OCI-M1 (cell line): ENCODE measurements around the gene ZDHHC3.
"Not testable (repeated sequence)": the region's sequence is repeated elsewhere in the genome, so short reads cannot be mapped to it uniquely, and the experiment has no call there.

Experiments used
- DNase-seq: peaks from one replicate; lab custom pipeline; 2025; lab: John Stamatoyannopoulos, UW

Gene ZDHHC3

GRCh38 chr3:44963571-44964325 lies 12.2 kb downstream of the ZDHHC3 start:
- DNase-seq, result no peak

- DNase-seq, result no peak
Measured at GRCh38 chr3:44962621-44963393, 13.2 kb downstream of the ZDHHC3 start.

GRCh38 chr3:44961888-44962287 lies 14.1 kb downstream of the ZDHHC3 start:
- peak; percentile 16 for DNase-seq

GRCh38 chr3:44960387-44961026 lies 15.5 kb downstream of the ZDHHC3 start:
- no peak for DNase-seq

GRCh38 chr3:44958386-44958785 lies 17.6 kb downstream of the ZDHHC3 start:
- no peak for DNase-seq

- DNase-seq, result no peak
Measured at GRCh38 chr3:44957986-44958385, 18.0 kb downstream of the ZDHHC3 start.

GRCh38 chr3:44955917-44956316 lies 20.1 kb downstream of the ZDHHC3 start:
- DNase-seq, result no peak

- peak; percentile 68 for DNase-seq
Measured at GRCh38 chr3:44954962-44955361, 21.0 kb downstream of the ZDHHC3 start.

GRCh38 chr3:44954304-44954703 lies 21.7 kb downstream of the ZDHHC3 start:
- DNase-seq, result no peak

- DNase-seq, result no peak
Measured at GRCh38 chr3:44952689-44953088, 23.3 kb downstream of the ZDHHC3 start.

- no peak for DNase-seq
Measured at GRCh38 chr3:44950275-44950734, 25.7 kb downstream of the ZDHHC3 start.

- DNase-seq, result not testable (repeated sequence)
Measured at GRCh38 chr3:44949770-44950169, 26.2 kb downstream of the ZDHHC3 start.

- DNase-seq, result no peak
Measured at GRCh38 chr3:44948239-44948638, 27.7 kb downstream of the ZDHHC3 start.

- DNase-seq, result no peak
Measured at GRCh38 chr3:44942202-44942921, 33.6 kb downstream of the ZDHHC3 start.

- DNase-seq, result no peak
Measured at GRCh38 chr3:44939581-44940036, 36.4 kb downstream of the ZDHHC3 start.

GRCh38 chr3:44932986-44933944 lies 42.7 kb downstream of the ZDHHC3 start:
- no peak for DNase-seq

- no peak for DNase-seq
Measured at GRCh38 chr3:44932271-44932670, 43.7 kb downstream of the ZDHHC3 start.

GRCh38 chr3:44931791-44932190 lies 44.2 kb downstream of the ZDHHC3 start:
- DNase-seq, result no peak

GRCh38 chr3:44930911-44931310 lies 45.1 kb downstream of the ZDHHC3 start:
- DNase-seq, result no peak

GRCh38 chr3:44929782-44930181 lies 46.2 kb downstream of the ZDHHC3 start:
- DNase-seq, result no peak

GRCh38 chr3:44927371-44927770 lies 48.6 kb downstream of the ZDHHC3 start:
- DNase-seq, result no peak
